GM12873 (cell line): ENCODE data around the gene ATAD1.

ENCODE experiments used
- TF ChIP-seq, protein P1 (sequence below): IDR thresholded peaks from 2 replicates; pipeline ENCODE4 v1.5.1; 2012; ENCODE audit warnings: low read depth, mild to moderate bottlenecking, moderate library complexity, low read length, control low read depth; ENCODE audit not compliant: insufficient read depth; ENCODE audit errors: missing control alignments

The ATAD1 gene

DNA sequence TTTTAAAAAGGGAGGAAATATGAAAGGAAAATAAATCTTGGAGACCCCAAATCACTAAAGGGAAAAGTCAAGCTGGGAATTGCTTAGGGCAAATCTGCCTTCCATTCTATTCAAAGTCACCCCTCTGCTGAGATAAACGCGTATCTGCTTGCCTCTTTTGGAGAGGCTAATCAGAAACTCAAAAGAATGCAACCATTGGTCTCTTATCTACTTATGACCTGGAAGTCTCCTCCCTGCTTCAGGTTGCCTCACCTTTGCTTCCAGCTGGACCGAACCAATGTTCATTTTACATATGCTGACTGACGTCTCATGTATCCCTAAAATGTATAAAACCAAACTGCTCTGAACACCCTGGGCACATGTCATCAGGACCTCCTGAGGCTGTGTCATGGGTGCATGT lies 14.7 kb downstream of the ATAD1 start:
- TF ChIP-seq, protein P1, sequence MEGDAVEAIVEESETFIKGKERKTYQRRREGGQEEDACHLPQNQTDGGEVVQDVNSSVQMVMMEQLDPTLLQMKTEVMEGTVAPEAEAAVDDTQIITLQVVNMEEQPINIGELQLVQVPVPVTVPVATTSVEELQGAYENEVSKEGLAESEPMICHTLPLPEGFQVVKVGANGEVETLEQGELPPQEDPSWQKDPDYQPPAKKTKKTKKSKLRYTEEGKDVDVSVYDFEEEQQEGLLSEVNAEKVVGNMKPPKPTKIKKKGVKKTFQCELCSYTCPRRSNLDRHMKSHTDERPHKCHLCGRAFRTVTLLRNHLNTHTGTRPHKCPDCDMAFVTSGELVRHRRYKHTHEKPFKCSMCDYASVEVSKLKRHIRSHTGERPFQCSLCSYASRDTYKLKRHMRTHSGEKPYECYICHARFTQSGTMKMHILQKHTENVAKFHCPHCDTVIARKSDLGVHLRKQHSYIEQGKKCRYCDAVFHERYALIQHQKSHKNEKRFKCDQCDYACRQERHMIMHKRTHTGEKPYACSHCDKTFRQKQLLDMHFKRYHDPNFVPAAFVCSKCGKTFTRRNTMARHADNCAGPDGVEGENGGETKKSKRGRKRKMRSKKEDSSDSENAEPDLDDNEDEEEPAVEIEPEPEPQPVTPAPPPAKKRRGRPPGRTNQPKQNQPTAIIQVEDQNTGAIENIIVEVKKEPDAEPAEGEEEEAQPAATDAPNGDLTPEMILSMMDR: no peak

DNA sequence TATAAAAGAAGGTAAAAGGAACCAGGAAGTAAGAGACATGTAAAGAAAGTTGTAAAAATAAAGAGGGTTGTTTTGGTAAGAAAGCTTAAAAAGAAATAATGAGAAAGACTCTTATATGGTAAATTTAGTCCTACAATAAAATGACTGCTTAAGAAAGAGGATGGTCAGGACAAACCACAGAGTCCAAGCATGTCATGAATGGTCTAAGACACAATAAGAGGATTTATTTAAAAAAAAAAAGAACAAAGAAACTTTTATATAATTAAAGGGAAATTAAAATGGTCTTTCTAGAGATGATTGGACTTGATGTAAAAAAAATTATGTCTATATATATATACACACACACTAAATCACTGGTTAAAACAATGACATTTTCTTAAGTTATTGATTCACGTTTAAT lies 18.2 kb downstream of the ATAD1 start:
- TF ChIP-seq, protein P1: no peak

DNA sequence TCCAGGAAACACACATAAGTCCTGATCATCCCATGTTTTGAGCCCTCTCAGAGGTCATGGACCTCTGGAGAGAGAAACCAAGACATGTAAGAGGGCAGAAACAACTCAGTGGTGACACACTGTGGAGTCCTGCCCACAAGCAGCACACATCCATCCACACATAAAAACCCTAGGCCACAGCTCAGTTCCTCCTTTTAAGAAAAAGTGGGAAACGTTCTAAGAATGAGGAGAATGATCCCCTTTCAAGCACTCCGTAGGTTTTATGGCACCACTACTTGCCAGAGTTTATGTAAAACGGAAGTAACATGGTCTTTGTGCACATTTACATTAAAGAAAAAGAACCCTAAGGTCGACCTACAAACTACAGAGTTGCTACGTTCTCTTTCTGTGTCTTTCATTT lies 19.9 kb downstream of the ATAD1 start:
- TF ChIP-seq, protein P1: no peak

DNA sequence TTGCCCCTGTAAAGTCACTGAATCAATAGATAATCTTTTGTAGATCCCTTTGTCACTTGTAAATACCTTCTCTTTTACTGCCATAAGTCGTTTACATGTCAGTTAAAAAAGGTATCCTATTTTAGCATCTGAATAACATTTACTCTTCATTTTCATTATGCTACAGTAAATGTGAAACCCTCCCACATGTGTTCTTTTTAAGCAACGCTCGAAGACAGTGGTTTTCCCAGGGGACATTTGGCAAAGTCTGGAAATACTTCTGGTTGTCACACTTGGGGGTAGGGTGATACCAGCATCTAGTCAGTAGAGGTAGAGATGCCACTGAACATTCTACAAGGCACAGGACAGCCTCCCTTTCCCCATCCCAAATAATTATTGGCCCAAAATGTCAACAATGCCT lies 23.7 kb downstream of the ATAD1 start:
- TF ChIP-seq, protein P1: no peak

DNA sequence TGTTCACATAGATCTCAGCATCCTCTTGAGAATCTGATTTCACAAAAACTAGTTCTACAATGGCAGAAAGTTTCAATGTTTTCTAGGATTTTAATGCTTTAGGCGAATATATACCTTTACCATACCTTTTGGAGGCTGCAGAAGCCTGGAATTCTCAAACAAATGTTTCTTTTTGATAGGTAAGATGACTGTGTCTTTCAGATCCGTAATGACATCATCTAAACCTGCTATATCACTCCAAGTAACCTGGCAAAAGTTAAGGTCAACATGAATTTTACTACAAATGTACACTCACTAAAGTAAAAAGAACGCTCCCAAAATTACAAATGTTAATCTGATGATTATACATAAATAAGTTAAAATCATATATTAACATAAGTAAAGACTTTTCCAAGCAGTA lies 27.8 kb downstream of the ATAD1 start:
- TF ChIP-seq, protein P1: no peak

DNA sequence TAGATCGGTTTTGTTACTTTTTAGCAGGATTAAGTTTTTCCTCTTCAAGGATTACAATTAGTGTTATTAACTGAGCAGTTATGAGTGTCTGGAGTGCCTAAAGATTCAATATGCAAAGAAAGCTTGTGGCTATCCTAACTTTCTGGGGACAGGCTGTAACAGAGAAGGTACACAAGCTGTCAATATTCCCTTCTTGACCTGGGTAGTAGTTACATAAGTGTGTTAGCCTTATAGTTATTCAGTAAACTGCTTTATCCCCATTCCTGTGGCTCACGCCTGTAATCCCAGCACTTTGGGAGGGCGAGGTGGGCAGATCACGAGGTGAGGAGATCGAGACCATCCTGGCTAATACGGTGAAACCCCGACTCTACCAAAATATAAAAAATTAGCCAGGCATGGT lies 31.6 kb downstream of the ATAD1 start:
- TF ChIP-seq, protein P1: no peak

DNA sequence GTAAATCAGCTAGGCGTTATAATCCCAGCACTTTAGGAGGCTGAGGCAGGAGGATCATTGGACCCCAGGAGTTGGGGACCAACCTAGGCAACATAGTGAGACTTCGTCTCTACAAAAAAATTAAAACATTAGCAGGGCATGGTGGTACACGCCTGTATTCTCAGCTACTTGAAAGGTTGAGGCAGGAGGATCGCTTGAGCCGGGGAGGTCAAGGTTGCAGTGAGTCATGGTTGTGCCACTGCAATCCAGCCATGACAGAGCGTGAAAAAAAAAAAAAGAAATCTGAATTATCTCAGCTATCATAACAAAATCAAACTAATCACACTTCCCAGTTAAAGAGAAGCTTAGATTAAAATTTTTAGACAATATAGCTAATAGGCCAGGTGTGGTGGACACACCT lies 35.3 kb downstream of the ATAD1 start:
- TF ChIP-seq, protein P1: no peak
